ENCODE measurements around the gene NDUFC2.
A peak's percentile ranks its signal among the peaks of the same experiment; 100 is the strongest.
"Not testable (repeated sequence)": the region's sequence is repeated elsewhere in the genome, so short reads cannot be mapped to it uniquely, and the experiment has no call there.

Gene NDUFC2

GRCh38 chr11:78079232-78080083 lies at the start of gene NDUFC2:
Gene NDUFC2 (minus strand): TSS chr11:78079862. CDS start chr11:78079744, 118 bp downstream.
- peak; percentile 80 for DNase-seq

- DNase-seq: no peak
These were observed 47.7 kb upstream of the NDUFC2 start for GRCh38 chr11:78127403-78127802.

GRCh38 chr11:78112582-78113275 lies 33.1 kb upstream of the NDUFC2 start:
- no peak for DNase-seq

- DNase-seq: no peak
These were observed 31.6 kb upstream of the NDUFC2 start for GRCh38 chr11:78111298-78111697.

- peak; percentile 24 for DNase-seq
These were observed 31.2 kb upstream of the NDUFC2 start for GRCh38 chr11:78110830-78111229.

GRCh38 chr11:78110351-78110750 lies 30.7 kb upstream of the NDUFC2 start:
- no peak for DNase-seq

GRCh38 chr11:78109081-78110015 lies 29.7 kb upstream of the NDUFC2 start:
- no peak for DNase-seq

GRCh38 chr11:78100676-78101472 lies 21.2 kb upstream of the NDUFC2 start:
- no peak for DNase-seq

- DNase-seq: no peak
These were observed 20.6 kb upstream of the NDUFC2 start for GRCh38 chr11:78100261-78100660.

- DNase-seq: no peak
These were observed 20.0 kb upstream of the NDUFC2 start for GRCh38 chr11:78099666-78100065.

GRCh38 chr11:78097666-78098385 lies 18.2 kb upstream of the NDUFC2 start:
- DNase-seq: no peak

- DNase-seq: no peak
These were observed 14.6 kb upstream of the NDUFC2 start for GRCh38 chr11:78094250-78094649.

GRCh38 chr11:78086521-78087074 lies 6.9 kb upstream of the NDUFC2 start:
- not testable (repeated sequence) for DNase-seq

GRCh38 chr11:78085972-78086371 lies 6.3 kb upstream of the NDUFC2 start:
- no peak for DNase-seq

GRCh38 chr11:78084506-78084905 lies 4.8 kb upstream of the NDUFC2 start:
- DNase-seq: not testable (repeated sequence)

- no peak for DNase-seq
These were observed 3.4 kb upstream of the NDUFC2 start for GRCh38 chr11:78083021-78083420.

- DNase-seq: no peak
These were observed 2.5 kb upstream of the NDUFC2 start for GRCh38 chr11:78082146-78082545.

- DNase-seq: no peak
These were observed 1.9 kb upstream of the NDUFC2 start for GRCh38 chr11:78081583-78081982.

- DNase-seq: peak; percentile 35
These were observed 1.3 kb upstream of the NDUFC2 start for GRCh38 chr11:78080818-78081495.

- no peak for DNase-seq
These were observed 589 bp upstream of the NDUFC2 start for GRCh38 chr11:78080084-78080817.
